DOHH2 (cell line): ENCODE data around the gene KDF1.

Experiments
- H3F3A ChIP-seq: fragments of 200-600 bp; sonication (generic), shearing (Covaris generic); 2 replicates; pipeline ENCODE4 v1.6.0; 2016; ENCODE audit warnings: antibody characterized with exemption, mild to moderate bottlenecking; ENCODE audit not compliant: control insufficient read depth, insufficient read depth
- H3K27ac ChIP-seq: fragments of 200-600 bp; sonication (generic); 2 replicates; pipeline ENCODE4 v1.5.1; 2014; ENCODE audit warnings: low read depth, mild to moderate bottlenecking, low read length, moderate library complexity
- H3K27me3 ChIP-seq: fragments of 200-600 bp; sonication (generic); 2 replicates; pipeline ENCODE4 v1.6.1; 2014; ENCODE audit warnings: mild to moderate bottlenecking, low read length, mixed read lengths; ENCODE audit not compliant: control insufficient read depth
- H3K36me3 ChIP-seq: fragments of 200-600 bp; sonication (generic); 2 replicates; pipeline ENCODE4 v1.6.1; 2014; ENCODE audit warnings: mild to moderate bottlenecking, low read length, moderate library complexity, mixed read lengths; ENCODE audit not compliant: control insufficient read depth
- H3K4me1 ChIP-seq: fragments of 200-600 bp; sonication (generic); 2 replicates; pipeline ENCODE4 v1.6.1; 2014; ENCODE audit warnings: mild to moderate bottlenecking, low read length, mixed read lengths; ENCODE audit not compliant: control insufficient read depth
- H3K4me2 ChIP-seq: fragments of 200-600 bp; sonication (generic); 2 replicates; pipeline ENCODE4 v1.6.0; 2014; ENCODE audit warnings: mild to moderate bottlenecking, low read length, moderate library complexity
- H3K4me3 ChIP-seq: fragments of 200-600 bp; sonication (generic); 2 replicates; pipeline ENCODE4 v1.5.1; 2014; ENCODE audit warnings: mild to moderate bottlenecking, low read length, mixed read lengths
- H3K79me2 ChIP-seq: fragments of 200-600 bp; sonication (generic); 2 replicates; pipeline ENCODE4 v1.6.1; 2014; ENCODE audit warnings: mild to moderate bottlenecking, low read length, mixed read lengths; ENCODE audit not compliant: control insufficient read depth
- H3K9me2 ChIP-seq: fragments of 200-600 bp; sonication (generic); replicated peaks from 2 replicates; pipeline ENCODE4 v1.6.1; 2014; ENCODE audit warnings: mild to moderate bottlenecking, low read length, mixed read lengths; ENCODE audit not compliant: control insufficient read depth
- H3K9me3 ChIP-seq: fragments of 200-600 bp; sonication (generic); 2 replicates; pipeline ENCODE4 v1.6.1; 2014; ENCODE audit warnings: antibody characterized with exemption, low read length, mixed read lengths; ENCODE audit not compliant: control insufficient read depth, insufficient read depth
- H4K20me1 ChIP-seq: fragments of 200-600 bp; sonication (generic); 2 replicates; pipeline ENCODE4 v1.6.0; 2014; ENCODE audit warnings: low read depth, mild to moderate bottlenecking, antibody characterized with exemption, low read length, moderate library complexity; ENCODE audit not compliant: control insufficient read depth, insufficient read depth
- EZH2phosphoT487 ChIP-seq: fragments of 200-600 bp; sonication (generic); IDR thresholded peaks from 2 replicates; pipeline ENCODE4 v1.6.1; 2017; ENCODE audit warnings: borderline replicate concordance, mild to moderate bottlenecking, antibody characterized with exemption, low read length, moderate library complexity, mixed read lengths
- TF ChIP-seq, protein P1 (sequence below): fragments of 200-600 bp; sonication (generic); IDR thresholded peaks from one replicate; pipeline ENCODE4 v1.5.1; 2014; ENCODE audit warnings: antibody characterized with exemption, mild to moderate bottlenecking, low read depth, low read length; ENCODE audit not compliant: poor library complexity, severe bottlenecking

KDF1 gene

DNA sequence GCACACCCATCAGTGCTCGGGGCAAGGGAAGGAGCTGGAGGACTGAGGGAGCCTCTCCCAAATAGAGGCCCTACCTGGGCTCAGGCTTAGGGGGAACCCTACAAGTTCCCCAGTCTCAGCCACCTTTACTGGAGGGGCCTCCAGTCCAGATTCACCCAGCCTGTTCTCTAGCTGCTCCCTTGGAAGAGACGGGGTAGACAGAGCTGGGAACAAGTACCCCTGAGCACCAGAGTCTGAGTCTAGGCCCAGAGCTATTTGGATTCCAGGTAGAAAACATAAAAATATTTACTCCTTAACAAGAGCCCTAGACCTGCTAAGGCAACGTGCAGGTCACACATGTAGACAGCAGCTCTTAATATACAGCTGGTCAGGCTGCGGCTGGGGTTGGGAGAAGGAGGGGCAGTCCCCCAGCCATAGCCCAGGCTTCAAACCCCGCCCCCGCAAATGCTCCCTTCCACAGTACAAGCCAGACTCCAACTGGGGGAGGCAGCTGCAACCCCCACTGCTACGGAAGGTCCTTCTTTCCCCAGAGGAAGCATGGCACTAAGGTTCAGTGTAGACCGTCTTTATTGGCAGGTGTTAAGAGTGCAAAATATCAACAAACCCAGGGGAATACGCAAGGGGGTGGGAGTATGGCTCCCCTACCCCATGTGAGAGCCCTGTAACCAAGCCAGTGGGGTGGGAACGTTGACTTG lies 44.4 kb upstream of the KDF1 start:
- Histone ChIP-seq H3K4me2 (no peak overlapping the region), H3K4me1 (peaks cover 14% of the 10 kb centered on the region), H3F3A (no peaks in the 10 kb centered on the region)

DNA sequence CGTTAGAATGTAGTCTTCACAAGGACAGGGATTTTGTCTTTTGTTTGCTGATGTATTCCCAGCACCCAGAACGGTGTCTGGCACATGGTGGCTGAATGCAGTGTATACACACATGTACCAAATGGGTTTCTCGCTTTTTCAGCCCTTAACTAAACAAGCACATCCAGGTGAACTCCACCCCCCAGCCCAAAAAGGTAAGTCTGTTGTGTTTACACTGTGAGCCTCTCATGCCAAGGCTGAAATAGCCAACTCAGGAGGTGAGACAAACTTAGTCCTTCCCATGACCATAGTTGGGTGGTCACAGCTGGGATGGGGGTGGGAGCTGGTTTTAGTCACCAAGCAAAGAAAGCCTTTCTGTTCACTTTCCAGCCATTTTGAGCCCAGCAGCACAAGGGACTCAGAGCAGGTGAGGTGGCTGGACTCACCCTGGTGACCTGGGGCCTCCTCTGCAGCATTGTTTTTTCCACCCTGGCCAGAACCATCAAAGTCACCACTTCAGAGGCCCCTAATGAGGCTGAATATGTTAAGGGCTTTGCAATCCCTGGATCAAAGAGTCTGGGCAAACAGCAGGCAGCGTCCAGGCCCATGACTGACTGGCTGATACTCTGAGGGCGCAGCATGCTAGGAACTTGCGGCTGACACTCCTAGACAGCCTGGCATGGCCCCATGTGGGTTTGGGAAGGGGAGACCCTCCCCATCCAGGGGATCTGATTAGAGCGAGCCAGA lies 43.6 kb upstream of the KDF1 start:
- Histone ChIP-seq H3K4me1 (peaks cover 14% of the 10 kb centered on the region), H3K27ac (no peak overlapping the region), H3K79me2 (no peaks in the 10 kb centered on the region), H3K36me3 (no peaks in the 10 kb centered on the region), H4K20me1 (no peaks in the 10 kb centered on the region), H3K4me2 (no peak overlapping the region), H3F3A (no peaks in the 10 kb centered on the region), H3K4me3 (no peak overlapping the region), H3K27me3 (peaks cover 15% of the 10 kb centered on the region), H3K9me3 (no peaks in the 10 kb centered on the region), H3K9me2 (no peaks in the 10 kb centered on the region)
- TF ChIP-seq, protein P1, sequence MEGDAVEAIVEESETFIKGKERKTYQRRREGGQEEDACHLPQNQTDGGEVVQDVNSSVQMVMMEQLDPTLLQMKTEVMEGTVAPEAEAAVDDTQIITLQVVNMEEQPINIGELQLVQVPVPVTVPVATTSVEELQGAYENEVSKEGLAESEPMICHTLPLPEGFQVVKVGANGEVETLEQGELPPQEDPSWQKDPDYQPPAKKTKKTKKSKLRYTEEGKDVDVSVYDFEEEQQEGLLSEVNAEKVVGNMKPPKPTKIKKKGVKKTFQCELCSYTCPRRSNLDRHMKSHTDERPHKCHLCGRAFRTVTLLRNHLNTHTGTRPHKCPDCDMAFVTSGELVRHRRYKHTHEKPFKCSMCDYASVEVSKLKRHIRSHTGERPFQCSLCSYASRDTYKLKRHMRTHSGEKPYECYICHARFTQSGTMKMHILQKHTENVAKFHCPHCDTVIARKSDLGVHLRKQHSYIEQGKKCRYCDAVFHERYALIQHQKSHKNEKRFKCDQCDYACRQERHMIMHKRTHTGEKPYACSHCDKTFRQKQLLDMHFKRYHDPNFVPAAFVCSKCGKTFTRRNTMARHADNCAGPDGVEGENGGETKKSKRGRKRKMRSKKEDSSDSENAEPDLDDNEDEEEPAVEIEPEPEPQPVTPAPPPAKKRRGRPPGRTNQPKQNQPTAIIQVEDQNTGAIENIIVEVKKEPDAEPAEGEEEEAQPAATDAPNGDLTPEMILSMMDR = no peak
- no peak for TF ChIP-seq EZH2phosphoT487

More for the DNA sequence above, 44.4 kb upstream of the KDF1 start:
- Histone ChIP-seq H4K20me1 (no peaks in the 10 kb centered on the region), H3K36me3 (no peaks in the 10 kb centered on the region), H3K27me3 (peaks cover 15% of the 10 kb centered on the region), H3K79me2 (no peaks in the 10 kb centered on the region), H3K27ac (no peak overlapping the region), H3K9me2 (no peaks in the 10 kb centered on the region), H3K9me3 (no peaks in the 10 kb centered on the region), H3K4me3 (no peak overlapping the region)
- TF ChIP-seq, protein P1 = no peak
- TF ChIP-seq EZH2phosphoT487 = no peak

DNA sequence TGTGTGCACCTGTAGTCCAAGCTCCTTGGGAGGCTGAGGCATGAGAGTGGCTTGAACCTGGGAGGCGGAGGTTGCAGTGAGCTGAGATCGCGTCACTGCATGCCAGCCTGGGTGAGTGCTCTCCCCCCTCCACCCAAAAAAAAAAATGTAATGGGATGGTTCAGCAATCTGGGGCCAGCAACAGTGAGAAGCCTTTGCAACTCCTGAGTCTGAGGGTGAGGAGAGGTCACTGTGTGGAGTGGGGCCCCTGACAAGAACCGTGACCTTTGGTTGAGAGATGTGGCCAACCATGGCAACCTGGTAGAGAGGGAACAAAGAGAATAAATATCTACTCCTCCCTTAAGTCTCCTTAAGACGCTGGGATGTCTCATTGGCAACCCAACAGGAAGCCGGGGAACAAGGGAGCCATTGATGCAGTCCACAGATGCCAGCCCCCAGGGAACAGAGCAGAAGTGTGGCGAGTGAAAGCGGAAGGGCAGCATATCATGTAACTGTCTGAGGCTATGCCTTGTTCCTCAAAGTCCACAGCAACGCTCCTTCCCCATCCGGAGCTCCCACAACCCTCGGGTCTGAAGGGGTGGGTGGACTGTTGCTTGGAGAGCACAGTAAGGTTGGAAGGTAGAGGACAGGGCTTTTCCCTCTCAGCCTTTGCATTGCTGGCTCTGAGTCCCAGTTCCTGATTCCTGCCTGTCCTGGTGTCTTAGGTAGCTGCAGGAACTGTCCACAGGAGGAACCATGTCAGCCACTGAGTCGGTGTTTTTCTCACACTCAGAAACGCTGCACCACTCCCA lies 41.5 kb upstream of the KDF1 start:
- no peaks in the 10 kb centered on the region for H3K36me3 ChIP-seq
- TF ChIP-seq, protein P1 = no peak
- no peak for TF ChIP-seq EZH2phosphoT487
- H4K20me1 ChIP-seq = no peaks in the 10 kb centered on the region
- no peaks in the 10 kb centered on the region for H3K79me2 ChIP-seq
- H3K27me3 ChIP-seq = peaks cover 25% of the 10 kb centered on the region
- no peaks in the 10 kb centered on the region for H3K9me2 ChIP-seq
- no peak overlapping the region for H3K27ac ChIP-seq
- H3K4me1 ChIP-seq = peaks cover 14% of the 10 kb centered on the region
- peak overlapping the region; percentile 38 for H3K4me2 ChIP-seq
- no peaks in the 10 kb centered on the region for H3F3A ChIP-seq
- no peaks in the 10 kb centered on the region for H3K9me3 ChIP-seq
- no peak overlapping the region for H3K4me3 ChIP-seq
